Measurements from ENCODE around the gene COQ4.
A peak's percentile ranks its signal among the peaks of the same experiment; 100 is the strongest.

Gene COQ4

GRCh38 chr9:128355451-128355850 is 32.8 kb downstream of the COQ4 start:
- DNase-seq, result no peak
- Histone ChIP-seq H3K27me3 (replicated peaks in 2 of 5; ENCODE audit: control insufficient read depth in 4 of 5, insufficient read depth in 5 of 5, low read length in 4 of 5) (no peaks in the 10 kb centered on the region), H3K27ac (ENCODE audit: insufficient read depth in 1 of 2, low read depth in 1 of 2, low read length in 2 of 2, poor library complexity in 1 of 2, severe bottlenecking in 2 of 2) (no peak overlapping the region), H3K9me3 (ENCODE audit: control extremely low read depth in 1 of 5, control insufficient read depth in 4 of 5, insufficient read depth in 2 of 5, low read depth in 1 of 5, low read length in 4 of 5) (no peaks in the 10 kb centered on the region), H3K36me3 (ENCODE audit: control insufficient read depth in 4 of 4, insufficient read depth in 4 of 4, low read length in 3 of 4) (peaks cover 0 to 56% (median 22%) of the 10 kb centered on the region in 4 experiments), H3K4me3 (ENCODE audit: control insufficient read depth in 1 of 7, extremely low read depth in 1 of 7, insufficient read depth in 4 of 7, low read depth in 2 of 7, low read length in 6 of 7) (no peak overlapping the region), H3K4me1 (ENCODE audit: control extremely low read depth in 1 of 4, control insufficient read depth in 4 of 4, insufficient read depth in 4 of 4, low read length in 3 of 4) (no peaks in the 10 kb centered on the region)
- over 99% methylated on average over 15 of the region's 19 CpGs for WGBS (ENCODE audit: insufficient coverage)
- ChIA-PET CTCF (interaction anchor here (1.0 to 2.0 kb wide), 4 partner anchors 10 to 494 kb away, joined by 3 to 5 read pairs (median 4); no protein-coding TSS in a partner anchor), POLR2A (no interaction called here)

GRCh38 chr9:128358090-128358489 is 35.5 kb downstream of the COQ4 start:
- no peak for DNase-seq
- no peak overlapping the region for H3K27ac ChIP-seq (ENCODE audit: insufficient read depth in 1 of 2, low read depth in 1 of 2, low read length in 2 of 2, poor library complexity in 1 of 2, severe bottlenecking in 2 of 2)
- H3K36me3 ChIP-seq (ENCODE audit: control insufficient read depth in 4 of 4, insufficient read depth in 4 of 4, low read length in 3 of 4), result peaks cover 0 to 44% (median 16%) of the 10 kb centered on the region in 4 experiments
- 92% methylated on average over 3 of the region's 8 CpGs for WGBS (ENCODE audit: insufficient coverage)
- H3K4me1 ChIP-seq (ENCODE audit: control extremely low read depth in 1 of 4, control insufficient read depth in 4 of 4, insufficient read depth in 4 of 4, low read length in 3 of 4), result peaks cover 0 to 12% (median 9%) of the 10 kb centered on the region in 4 experiments
- H3K9me3 ChIP-seq (ENCODE audit: control extremely low read depth in 1 of 5, control insufficient read depth in 4 of 5, insufficient read depth in 2 of 5, low read depth in 1 of 5, low read length in 4 of 5), result no peaks in the 10 kb centered on the region
- no peaks in the 10 kb centered on the region for H3K27me3 ChIP-seq (replicated peaks in 2 of 5; ENCODE audit: control insufficient read depth in 4 of 5, insufficient read depth in 5 of 5, low read length in 4 of 5)
- ChIA-PET POLR2A (no interaction called here), CTCF (interaction anchor here (0.8 to 1.0 kb wide), 2 partner anchors 9 to 71 kb away, joined by 3 read pairs; no protein-coding TSS in a partner anchor)
- no peak overlapping the region for H3K4me3 ChIP-seq (ENCODE audit: control insufficient read depth in 1 of 7, extremely low read depth in 1 of 7, insufficient read depth in 4 of 7, low read depth in 2 of 7, low read length in 6 of 7)

GRCh38 chr9:128358861-128359260 is 36.2 kb downstream of the COQ4 start:
- no peaks in the 10 kb centered on the region for H3K27me3 ChIP-seq (replicated peaks in 2 of 5; ENCODE audit: control insufficient read depth in 4 of 5, insufficient read depth in 5 of 5, low read length in 4 of 5)
- 93% methylated on average over 3 of the region's 4 CpGs for WGBS (ENCODE audit: insufficient coverage)
- H3K36me3 ChIP-seq (ENCODE audit: control insufficient read depth in 4 of 4, insufficient read depth in 4 of 4, low read length in 3 of 4), result peaks cover 0 to 40% (median 13%) of the 10 kb centered on the region in 4 experiments
- H3K9me3 ChIP-seq (ENCODE audit: control extremely low read depth in 1 of 5, control insufficient read depth in 4 of 5, insufficient read depth in 2 of 5, low read depth in 1 of 5, low read length in 4 of 5), result no peaks in the 10 kb centered on the region
- H3K4me1 ChIP-seq (ENCODE audit: control extremely low read depth in 1 of 4, control insufficient read depth in 4 of 4, insufficient read depth in 4 of 4, low read length in 3 of 4), result peaks cover 0 to 12% (median 9%) of the 10 kb centered on the region in 4 experiments
- no peak overlapping the region for H3K27ac ChIP-seq (ENCODE audit: insufficient read depth in 1 of 2, low read depth in 1 of 2, low read length in 2 of 2, poor library complexity in 1 of 2, severe bottlenecking in 2 of 2)
- DNase-seq, result no peak
- H3K4me3 ChIP-seq (ENCODE audit: control insufficient read depth in 1 of 7, extremely low read depth in 1 of 7, insufficient read depth in 4 of 7, low read depth in 2 of 7, low read length in 6 of 7), result no peak overlapping the region
- POLR2A ChIA-PET, result no interaction called here
- CTCF ChIA-PET, result interaction anchor here (6.9 kb wide), 1 partner anchor 53 kb away, joined by 80 read pairs; no protein-coding TSS in a partner anchor

- no peak for DNase-seq
- WGBS (ENCODE audit: insufficient coverage), result 88% methylated on average over 1 of the region's 2 CpGs
- ChIA-PET CTCF (interaction anchor here (1.5 to 6.9 kb wide), 6 partner anchors 10 to 134 kb away, joined by 3 to 80 read pairs (median 12); partner anchors contain the start of gene URM1), POLR2A (interaction anchor here (0.6 kb wide), 1 partner anchor 22 kb away, joined by 5 read pairs; no protein-coding TSS in a partner anchor)
- Histone ChIP-seq H3K36me3 (ENCODE audit: control insufficient read depth in 4 of 4, insufficient read depth in 4 of 4, low read length in 3 of 4) (peaks cover 0 to 25% (median 2%) of the 10 kb centered on the region in 4 experiments), H3K9me3 (ENCODE audit: control extremely low read depth in 1 of 5, control insufficient read depth in 4 of 5, insufficient read depth in 2 of 5, low read depth in 1 of 5, low read length in 4 of 5) (no peaks in the 10 kb centered on the region), H3K27ac (ENCODE audit: insufficient read depth in 1 of 2, low read depth in 1 of 2, low read length in 2 of 2, poor library complexity in 1 of 2, severe bottlenecking in 2 of 2) (no peak overlapping the region), H3K4me3 (ENCODE audit: control insufficient read depth in 1 of 7, extremely low read depth in 1 of 7, insufficient read depth in 4 of 7, low read depth in 2 of 7, low read length in 6 of 7) (no peak overlapping the region), H3K27me3 (replicated peaks in 2 of 5; ENCODE audit: control insufficient read depth in 4 of 5, insufficient read depth in 5 of 5, low read length in 4 of 5) (no peaks in the 10 kb centered on the region), H3K4me1 (ENCODE audit: control extremely low read depth in 1 of 4, control insufficient read depth in 4 of 4, insufficient read depth in 4 of 4, low read length in 3 of 4) (peaks cover 0 to 25% (median 19%) of the 10 kb centered on the region in 4 experiments)
These were observed 38.2 kb downstream of the COQ4 start for GRCh38 chr9:128360826-128361225.

GRCh38 chr9:128361296-128361985 is 38.8 kb downstream of the COQ4 start:
- POLR2A ChIA-PET, result interaction anchor here (0.7 to 1.4 kb wide), 3 partner anchors 10 to 53 kb away, joined by 3 to 6 read pairs (median 3); partner anchors contain the start of gene URM1

GRCh38 chr9:128361986-128362646 is 39.5 kb downstream of the COQ4 start:
- Histone ChIP-seq H3K27me3 (replicated peaks in 2 of 5; ENCODE audit: control insufficient read depth in 4 of 5, insufficient read depth in 5 of 5, low read length in 4 of 5) (no peaks in the 10 kb centered on the region), H3K4me3 (ENCODE audit: control insufficient read depth in 1 of 7, extremely low read depth in 1 of 7, insufficient read depth in 4 of 7, low read depth in 2 of 7, low read length in 6 of 7) (peak overlapping the region; percentile 29 to 83 (median 78)), H3K4me1 (ENCODE audit: control extremely low read depth in 1 of 4, control insufficient read depth in 4 of 4, insufficient read depth in 4 of 4, low read length in 3 of 4) (peaks cover 0 to 25% (median 19%) of the 10 kb centered on the region in 4 experiments), H3K27ac (ENCODE audit: insufficient read depth in 1 of 2, low read depth in 1 of 2, low read length in 2 of 2, poor library complexity in 1 of 2, severe bottlenecking in 2 of 2) (peak overlapping the region in 1 of 2 experiments; percentile 14), H3K9me3 (ENCODE audit: control extremely low read depth in 1 of 5, control insufficient read depth in 4 of 5, insufficient read depth in 2 of 5, low read depth in 1 of 5, low read length in 4 of 5) (no peaks in the 10 kb centered on the region), H3K36me3 (ENCODE audit: control insufficient read depth in 4 of 4, insufficient read depth in 4 of 4, low read length in 3 of 4) (peaks cover 0 to 20% (median under 1%) of the 10 kb centered on the region in 4 experiments)
- DNase-seq, result peak; percentile 68 to 77 (median 73)
- 11% methylated on average over 19 of the region's 20 CpGs for WGBS (ENCODE audit: insufficient coverage)
- CTCF ChIA-PET, result interaction anchor here (0.9 to 6.9 kb wide), 19 partner anchors 9 to 132 kb away, joined by 3 to 80 read pairs (median 6); partner anchors contain the start of genes CERCAM and URM1
- POLR2A ChIA-PET, result interaction anchor here (0.5 to 1.4 kb wide), 5 partner anchors 9 to 190 kb away, joined by 3 to 6 read pairs (median 3); partner anchors contain the start of genes SPTAN1 and URM1

More at GRCh38 chr9:128361296-128361985, 38.8 kb downstream of the COQ4 start:
- Histone ChIP-seq H3K36me3 (ENCODE audit: control insufficient read depth in 4 of 4, insufficient read depth in 4 of 4, low read length in 3 of 4) (peaks cover 0 to 20% (median under 1%) of the 10 kb centered on the region in 4 experiments), H3K4me1 (ENCODE audit: control extremely low read depth in 1 of 4, control insufficient read depth in 4 of 4, insufficient read depth in 4 of 4, low read length in 3 of 4) (peaks cover 0 to 25% (median 19%) of the 10 kb centered on the region in 4 experiments), H3K4me3 (ENCODE audit: control insufficient read depth in 1 of 7, extremely low read depth in 1 of 7, insufficient read depth in 4 of 7, low read depth in 2 of 7, low read length in 6 of 7) (peak overlapping the region; percentile 29 to 83 (median 78)), H3K27ac (ENCODE audit: insufficient read depth in 1 of 2, low read depth in 1 of 2, low read length in 2 of 2, poor library complexity in 1 of 2, severe bottlenecking in 2 of 2) (peak overlapping the region in 1 of 2 experiments; percentile 14), H3K27me3 (replicated peaks in 2 of 5; ENCODE audit: control insufficient read depth in 4 of 5, insufficient read depth in 5 of 5, low read length in 4 of 5) (no peaks in the 10 kb centered on the region), H3K9me3 (ENCODE audit: control extremely low read depth in 1 of 5, control insufficient read depth in 4 of 5, insufficient read depth in 2 of 5, low read depth in 1 of 5, low read length in 4 of 5) (no peaks in the 10 kb centered on the region)
- DNase-seq, result no peak
- 53% methylated on average over 12 of the region's 14 CpGs for WGBS (ENCODE audit: insufficient coverage)
- CTCF ChIA-PET, result interaction anchor here (1.0 to 6.9 kb wide), 15 partner anchors 10 to 133 kb away, joined by 3 to 80 read pairs (median 8); partner anchors contain the start of genes CERCAM and URM1

Measured in common myeloid progenitor, CD34-positive (primary cell).